GM21447 (cell line): ENCODE results near the gene SLC37A2.
A peak's percentile ranks its signal among the peaks of the same experiment; 100 is the strongest.

Experiments
- ATAC-seq: cut with Tn5 transposase; IDR thresholded peaks from one replicate; pipeline ENCODE4 v1.9.1; 2021; ENCODE audit not compliant: unreplicated experiment

The SLC37A2 gene

DNA sequence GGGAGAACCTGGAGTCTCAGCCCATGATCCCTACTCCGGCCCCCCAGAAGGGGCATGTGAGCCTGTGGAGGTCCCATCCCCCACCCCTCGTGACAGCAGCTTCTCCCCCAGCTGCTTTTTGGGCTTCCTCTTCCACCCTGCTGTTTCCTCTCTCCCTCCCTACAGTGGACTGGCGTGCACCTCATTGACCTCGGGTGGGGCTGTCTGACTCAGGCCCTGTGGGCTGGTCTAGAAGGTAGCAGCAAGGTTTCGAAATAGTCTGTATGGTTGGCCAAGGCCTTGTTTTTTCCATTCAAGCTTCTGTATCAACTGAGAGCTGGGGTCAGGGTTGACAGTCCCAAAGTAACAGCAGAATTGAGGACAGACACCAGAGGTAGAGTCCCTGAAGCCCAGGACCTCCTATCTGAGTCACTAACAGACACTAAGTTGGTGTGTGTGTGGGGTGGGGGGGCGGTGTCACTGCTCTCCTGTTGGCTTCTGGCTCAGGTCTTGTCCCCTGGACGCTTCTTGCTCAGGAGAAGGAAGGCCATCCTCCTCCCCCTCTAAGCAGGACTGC lies 7.7 kb downstream of the SLC37A2 start:
- peak; percentile 69 for ATAC-seq

DNA sequence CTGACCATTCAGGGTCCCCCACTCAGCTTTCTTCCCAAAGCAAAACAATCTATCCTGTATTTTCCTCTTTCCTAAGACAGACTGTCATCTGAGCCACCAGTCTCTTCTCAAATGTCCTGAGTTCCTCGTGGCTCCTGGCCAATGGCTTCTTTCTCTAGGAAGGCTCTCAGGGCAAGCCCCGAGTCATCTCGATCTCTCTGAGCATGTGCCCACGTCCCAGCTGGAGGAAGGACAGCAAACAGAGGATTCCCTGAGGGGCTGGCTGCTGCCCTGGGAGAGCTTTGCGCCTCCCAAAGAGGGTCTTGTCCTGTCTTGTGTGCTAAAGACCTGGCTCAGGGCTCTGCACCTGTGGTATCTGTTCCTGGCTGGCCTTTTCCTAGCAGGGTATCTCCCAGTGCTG lies 8.3 kb downstream of the SLC37A2 start:
- no peak for ATAC-seq

DNA sequence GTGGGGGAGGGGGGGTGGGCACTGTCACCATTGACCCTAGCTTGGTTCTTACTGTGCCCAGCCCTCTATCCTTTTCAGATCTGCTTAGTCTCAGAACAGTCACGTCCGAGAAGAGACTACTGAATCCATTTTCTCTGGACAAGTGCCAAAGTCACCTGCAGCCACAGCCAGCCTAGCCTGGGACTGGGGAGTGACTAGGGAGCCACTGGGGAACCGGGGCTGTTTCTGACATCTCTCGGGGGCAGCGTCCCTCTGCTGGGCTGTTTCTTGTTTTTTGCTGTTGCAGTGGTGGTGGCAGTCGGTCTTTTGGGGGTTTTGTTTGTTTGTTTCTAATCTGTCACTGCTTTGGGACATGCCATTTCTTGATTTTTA lies 8.7 kb downstream of the SLC37A2 start:
- ATAC-seq: no peak

DNA sequence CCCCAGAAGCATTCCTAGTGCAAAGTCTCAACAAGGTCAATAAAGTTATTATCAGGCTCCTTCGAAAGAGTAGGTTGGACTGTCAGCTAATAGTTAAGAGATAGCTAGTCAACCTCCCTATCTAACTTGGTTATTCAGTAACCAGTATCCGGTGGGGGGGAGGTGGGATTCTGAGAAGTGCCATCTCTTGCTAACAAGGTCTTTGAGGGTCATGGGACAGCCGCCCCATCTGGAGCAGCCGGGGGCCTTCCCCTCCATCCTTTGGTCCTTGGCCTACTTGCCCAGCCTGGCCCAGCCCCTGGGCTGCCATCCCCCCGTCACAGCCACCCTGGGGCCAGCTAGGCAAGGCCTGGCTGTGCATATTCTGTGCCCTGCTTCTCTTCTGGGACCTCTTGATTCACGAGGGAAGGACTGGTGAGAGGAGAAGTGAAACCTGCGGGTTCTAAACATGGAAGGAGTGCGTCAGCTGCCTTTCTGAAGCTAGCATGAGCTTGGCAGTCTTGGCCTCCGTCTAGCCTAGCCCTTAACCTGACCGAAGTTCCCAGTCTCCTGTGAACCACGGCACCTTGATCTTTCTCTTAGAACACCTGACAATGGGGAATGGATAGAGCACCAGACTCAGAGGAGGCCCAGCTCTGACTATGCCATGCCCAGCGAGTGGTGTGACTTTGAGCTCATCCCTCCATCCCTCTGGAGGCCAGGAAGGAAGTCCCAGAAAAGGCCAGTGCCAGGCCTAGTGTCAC lies 9.3 kb downstream of the SLC37A2 start:
- peak; percentile 73 for ATAC-seq

DNA sequence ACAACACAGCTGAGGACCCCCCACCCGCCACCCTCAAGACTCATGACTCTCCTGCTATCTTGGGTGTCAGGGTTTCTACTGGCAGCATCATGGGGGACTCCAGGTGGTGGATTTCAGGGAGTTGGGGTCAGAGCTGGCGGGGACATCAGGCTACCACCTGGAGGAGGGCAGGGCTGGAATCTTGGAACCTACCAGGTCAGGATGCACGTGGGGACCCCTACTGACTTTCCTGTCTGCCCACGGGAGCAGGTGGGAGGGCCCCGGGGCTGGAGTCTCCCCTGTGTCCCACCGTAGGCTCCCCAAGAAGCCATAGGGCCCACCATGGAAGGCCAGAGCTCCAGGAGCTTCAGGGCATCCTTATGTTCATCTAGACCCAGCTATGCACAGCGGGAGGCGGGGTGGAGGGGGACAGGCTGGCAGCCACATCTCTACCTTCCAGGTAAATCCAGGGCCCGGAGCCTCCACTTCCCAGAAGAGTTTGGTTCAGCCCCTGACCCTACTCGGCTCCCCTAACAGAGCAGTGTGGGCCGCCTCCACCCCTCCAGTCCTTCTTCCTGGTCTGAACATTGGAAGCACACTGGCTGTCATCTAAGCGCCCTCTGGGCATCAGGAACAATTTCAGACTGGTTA lies 10.0 kb downstream of the SLC37A2 start:
- no peak for ATAC-seq

DNA sequence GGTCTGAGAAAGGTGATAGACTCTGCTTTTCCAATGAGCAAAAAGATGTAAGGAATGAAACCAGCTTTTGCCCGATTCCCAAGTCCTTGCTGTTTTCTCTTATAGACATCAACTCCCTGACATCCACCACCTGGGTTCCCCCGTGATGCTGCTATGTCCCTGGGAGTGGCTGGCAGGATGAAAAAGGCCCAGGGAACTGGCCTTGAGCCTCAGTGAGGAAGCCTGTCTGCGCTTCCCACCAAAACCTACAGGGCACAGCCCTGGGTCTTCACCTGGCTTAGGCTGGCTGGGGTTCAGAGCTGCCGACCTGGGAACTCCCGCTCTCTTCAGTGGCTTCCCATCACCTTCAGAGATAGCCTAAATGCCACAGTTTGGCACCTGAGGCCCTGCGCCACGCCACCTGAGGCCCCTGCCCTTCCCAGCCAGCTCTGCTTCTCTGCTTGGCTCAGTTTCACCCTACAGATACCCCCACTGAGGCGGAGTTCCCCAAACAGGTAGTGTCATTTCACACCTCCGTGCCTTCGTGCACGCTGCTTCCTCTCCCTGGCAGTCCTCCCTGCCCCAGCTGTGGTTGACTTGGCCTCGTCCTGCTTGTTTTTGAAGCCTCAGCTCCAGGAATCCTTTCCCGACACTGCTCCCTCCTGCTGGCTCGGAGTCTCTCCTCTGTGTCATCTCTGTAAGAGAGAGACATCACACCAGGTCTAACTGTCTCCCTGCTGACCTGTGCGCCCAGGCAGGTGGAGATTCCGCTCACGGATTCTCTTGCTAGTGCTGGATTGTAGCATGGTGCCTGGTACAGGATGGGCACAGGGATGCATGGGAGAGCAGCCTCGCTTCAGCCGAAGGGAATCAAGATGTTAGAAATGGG lies 10.7 kb downstream of the SLC37A2 start:
- ATAC-seq: no peak

DNA sequence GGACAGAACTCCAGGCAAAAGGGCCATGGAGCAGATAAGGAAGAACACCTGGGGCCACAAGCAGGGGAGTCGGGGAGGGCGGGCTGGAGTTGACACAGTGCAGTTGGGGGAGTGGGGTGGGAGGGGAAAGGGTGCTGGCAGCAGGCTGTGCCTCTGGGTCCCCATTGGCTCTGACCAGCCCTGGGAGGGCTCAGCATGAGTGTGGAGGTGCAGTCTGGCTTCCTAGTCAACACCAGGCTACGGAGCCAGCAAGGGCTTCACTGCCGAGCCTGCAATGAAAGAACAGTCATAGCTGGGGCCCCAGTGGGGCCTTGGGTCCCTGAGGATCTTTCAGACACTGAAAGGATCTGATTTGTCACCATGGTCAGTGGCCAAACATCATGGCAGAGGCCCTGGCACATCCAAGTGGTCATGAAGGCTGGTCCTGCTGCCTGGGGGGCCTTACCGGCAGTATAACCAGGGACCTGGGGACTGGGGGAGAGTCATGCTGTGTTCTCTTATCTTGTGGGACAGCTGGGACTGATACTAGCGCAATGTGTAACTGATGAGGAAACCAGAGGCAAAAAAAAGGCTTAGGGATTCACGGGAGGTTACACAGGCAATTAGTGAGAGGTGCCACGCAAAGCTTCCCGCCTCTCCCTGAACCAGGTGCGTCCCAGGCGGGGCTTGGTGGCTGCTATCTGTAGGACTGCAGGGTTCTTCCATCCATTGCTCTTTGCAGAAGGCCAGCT lies 11.6 kb downstream of the SLC37A2 start:
- no peak for ATAC-seq

DNA sequence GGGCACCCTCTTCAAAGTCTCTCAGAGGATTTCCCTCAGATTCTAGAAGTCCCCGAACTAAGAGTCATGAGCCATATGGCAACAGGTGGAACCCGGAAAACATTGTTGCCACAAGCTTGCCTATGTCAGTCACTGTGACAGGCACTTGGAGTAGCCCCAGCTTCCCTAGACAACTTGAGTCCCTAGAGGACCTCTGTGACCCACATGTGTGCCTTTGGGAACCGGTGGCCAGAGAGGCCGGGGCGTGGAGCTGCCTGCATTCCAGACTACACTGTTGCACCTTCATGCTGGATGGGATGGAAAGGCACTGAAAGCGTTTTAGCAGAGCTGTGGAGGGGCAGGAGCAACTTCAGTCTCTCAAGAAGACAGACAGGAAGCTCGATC lies 12.1 kb downstream of the SLC37A2 start:
- no peak for ATAC-seq

DNA sequence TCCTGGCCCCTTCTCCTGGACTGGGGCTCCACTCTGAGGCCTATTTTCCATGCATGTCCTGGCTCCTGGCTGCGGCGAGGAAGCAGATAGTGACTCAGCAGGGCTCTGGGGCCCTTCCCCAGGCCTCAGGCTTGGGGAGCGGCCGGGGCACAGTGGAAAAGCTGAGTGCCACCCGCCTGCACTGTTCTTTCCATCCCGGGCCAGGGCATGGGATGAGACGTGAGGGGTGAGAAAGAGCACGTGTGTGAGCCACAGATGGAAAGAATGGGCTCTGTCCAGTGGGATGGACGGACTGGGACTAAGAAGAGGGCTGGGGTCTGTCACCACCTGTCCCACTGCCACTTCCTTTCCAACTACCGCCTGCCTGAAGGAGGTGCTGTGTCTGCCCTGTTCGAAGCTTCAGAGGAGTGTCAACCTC lies 12.8 kb downstream of the SLC37A2 start:
- ATAC-seq: no peak

DNA sequence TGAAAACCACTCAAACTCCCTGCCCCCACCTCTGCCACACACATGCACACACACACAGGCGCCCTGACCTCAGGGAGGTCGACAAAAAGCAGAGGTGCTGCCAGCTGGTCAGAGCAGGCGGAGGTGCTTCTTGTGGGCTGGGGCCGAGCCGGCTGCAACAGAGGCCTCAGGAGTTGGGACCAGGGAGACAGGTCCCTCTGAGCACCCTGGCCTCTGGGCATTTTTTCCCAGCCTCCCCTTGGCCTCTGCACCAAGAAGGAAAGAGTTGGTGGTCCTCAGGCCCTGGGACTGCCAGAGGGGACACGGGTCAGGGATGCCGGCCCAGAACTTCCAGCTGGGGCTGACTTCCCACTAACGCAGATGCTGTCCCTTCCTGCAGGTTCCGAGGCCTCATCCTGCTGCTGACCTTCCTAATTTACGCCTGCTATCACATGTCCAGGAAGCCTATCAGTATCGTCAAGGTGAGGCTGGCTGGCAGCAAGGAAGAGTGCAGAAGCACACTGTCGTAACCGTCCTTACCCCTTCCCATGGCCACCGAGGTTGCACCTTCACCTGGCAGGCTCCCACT lies 13.4 kb downstream of the SLC37A2 start:
- ATAC-seq: no peak

DNA sequence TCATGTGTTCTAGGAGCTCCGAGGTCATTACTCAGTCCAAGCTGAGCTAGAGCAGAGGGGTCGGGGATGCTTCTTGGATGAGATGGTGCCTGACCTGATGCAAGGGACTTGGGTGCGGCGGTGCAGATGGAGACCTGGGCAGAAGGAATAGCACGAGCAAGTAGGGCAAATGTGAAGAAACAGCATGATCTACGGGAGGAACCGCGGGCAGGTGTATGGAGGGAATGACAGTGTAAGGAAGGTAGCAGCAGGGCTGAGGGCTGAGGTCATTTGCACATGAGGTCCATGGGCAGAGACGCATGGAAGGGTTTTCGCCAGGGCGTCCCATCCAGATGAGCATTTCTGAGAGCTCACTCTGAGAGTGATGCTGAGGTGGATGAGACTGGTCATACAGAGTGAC lies 14.9 kb downstream of the SLC37A2 start:
- ATAC-seq: no peak

DNA sequence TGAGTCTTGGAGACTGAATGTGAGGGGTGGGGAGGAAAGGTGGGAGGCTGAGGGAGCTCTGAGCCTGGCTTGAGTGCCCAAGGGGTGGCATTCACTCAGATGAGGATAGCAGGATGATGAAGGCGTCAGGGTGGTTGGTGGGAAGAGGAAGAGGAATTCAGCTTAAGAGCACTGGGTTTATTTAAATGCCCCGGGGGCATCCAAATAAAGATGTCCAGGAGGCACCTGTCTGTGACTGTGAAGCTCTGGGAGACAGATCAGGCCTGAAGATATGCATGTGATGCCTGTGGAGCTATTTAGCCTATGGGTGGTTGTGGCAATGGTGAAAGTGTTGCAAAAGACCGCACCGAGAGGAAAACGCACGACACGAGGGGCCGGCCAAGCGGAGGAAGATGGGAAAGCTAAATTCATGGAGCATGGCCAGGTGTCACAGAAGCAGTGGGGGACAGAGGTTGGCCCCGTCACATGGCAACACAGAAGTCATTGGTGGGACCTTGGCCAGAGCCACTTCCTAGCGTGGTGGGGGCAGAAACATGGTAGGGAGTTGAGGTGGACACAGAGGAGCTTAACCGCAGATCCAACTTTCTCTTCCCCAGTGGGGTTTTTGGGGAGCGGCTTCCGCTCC lies 15.5 kb downstream of the SLC37A2 start:
- no peak for ATAC-seq

DNA sequence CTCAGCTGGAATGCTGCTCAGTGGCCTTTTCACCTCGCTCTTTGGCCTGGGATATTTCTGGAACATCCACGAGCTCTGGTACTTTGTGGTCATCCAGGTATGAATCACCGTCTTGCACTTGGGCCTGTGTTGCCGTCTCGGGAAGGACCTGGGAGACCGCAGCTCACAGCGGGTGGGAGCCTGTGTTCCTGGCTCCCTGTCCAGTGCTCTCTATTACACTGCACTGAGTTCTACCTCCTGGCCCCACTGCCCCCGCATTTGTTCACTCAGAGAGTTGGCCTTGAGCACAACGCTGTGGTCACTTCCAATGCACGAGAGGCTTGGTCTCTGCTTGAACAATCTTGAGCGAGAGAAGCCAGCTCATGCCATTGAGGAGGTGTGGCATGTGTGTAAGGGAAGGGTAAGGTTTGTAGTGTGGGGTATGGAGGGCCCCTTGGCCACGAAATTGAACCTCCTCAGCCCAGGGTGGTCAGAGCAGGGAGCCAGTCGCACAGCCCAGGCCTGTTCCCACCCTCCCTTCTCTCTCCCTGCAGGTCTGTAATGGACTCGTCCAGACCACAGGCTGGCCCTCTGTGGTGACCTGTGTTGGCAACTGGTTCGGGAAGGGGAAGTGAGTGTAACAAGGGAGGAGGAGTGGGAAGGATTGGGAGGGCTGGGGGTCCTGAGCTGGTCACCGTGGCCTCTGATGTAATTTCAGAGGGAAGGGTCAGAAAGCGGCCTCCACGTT lies 16.2 kb downstream of the SLC37A2 start:
- no peak for ATAC-seq

DNA sequence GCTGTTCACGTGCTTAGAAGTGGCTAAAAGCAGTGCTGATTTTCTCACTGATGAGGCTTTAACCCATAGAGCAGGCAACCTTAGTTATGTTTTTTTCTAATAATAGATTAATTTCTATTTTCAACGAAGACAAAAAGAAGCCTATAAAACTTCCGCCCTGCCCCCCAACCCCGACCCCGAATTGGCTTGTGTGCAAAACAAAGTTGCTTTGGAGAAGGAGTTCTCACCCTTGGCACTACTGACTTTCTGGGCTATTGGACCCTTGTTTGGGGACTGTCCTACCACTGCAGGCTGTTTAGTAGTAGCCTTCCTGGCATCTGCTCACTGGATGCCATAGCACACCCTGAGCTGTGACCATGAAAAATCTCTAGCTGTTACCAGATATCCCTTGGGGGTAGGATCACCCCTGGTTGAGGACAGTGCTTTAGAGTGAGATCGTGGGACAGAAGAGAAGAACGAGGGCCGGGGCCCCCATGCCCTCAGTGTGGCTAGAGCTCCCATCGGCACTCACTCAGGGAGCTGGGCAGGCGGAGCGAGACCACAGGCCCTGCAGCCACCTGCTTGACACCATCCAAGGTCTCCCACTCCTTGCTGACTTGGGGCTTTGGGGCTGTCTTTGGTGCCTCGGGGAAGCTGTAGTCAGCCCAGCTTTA lies 16.9 kb downstream of the SLC37A2 start:
- no peak for ATAC-seq

DNA sequence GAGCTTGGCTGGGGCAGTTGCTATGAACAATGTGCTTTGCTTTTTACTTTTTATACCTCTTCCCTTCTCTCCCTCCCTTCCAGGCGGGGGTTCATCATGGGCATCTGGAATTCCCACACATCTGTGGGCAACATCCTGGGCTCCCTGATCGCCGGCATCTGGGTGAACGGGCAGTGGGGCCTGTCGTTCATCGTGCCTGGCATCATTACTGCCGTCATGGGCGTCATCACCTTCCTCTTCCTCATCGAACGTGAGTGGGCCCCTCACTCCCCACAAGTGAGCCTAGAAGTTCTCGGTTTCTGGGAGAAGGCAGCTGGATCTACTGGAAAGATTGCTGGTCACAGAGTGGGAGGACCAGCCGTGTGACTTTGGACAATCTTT lies 17.4 kb downstream of the SLC37A2 start:
- ATAC-seq: no peak

DNA sequence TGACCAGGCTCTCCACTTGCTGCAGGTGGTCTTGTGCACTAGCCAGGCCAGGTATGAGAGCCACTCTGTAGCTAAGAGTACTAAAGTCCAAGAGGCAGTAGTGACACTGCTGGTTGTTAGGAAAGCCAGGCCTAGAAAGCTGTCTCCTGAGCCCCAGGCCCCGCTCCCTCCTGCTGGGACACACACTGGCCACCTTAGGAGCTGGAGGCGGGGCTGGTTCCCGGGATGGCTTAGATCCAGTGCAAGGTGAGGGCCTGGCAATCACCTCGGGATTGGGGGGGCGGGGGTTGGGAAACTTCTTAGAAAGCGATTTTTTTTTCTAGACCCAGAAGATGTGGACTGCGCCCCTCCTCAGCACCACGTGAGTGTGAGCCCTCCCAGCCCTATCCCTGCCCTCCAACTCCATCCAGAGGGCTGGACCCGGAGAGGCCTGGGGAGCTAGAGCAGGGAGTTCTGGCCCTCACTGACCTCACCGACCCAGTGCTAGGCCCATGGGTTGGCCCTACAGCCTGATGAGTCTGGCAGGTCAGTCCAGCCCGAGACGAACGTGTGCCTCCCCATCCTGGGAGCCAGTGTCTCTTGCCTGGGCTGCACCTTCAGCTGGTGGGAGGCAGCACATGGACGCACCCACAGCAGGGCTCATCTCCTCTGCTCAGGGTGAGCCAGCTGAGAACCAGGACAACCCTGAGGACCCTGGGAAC lies 18.1 kb downstream of the SLC37A2 start:
- ATAC-seq: no peak

DNA sequence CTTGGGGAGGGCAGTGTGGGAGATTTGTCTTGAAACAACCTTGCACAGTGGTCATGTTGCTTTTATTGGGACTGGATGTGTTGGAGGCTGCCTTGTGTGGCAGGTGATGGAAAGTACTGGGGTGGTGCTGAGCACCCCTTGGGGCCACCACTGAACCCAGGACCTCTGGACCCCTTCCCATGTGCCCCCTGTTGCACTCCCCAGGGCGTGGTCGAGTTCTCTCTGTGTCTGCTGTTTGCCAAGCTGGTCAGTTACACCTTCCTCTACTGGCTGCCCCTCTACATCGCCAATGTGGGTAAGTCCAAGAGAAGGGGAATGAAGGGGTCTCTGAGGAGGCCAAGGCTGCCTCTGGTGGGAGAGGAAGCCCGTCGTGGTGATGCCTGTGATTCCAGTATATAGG lies 18.9 kb downstream of the SLC37A2 start:
- ATAC-seq: no peak

DNA sequence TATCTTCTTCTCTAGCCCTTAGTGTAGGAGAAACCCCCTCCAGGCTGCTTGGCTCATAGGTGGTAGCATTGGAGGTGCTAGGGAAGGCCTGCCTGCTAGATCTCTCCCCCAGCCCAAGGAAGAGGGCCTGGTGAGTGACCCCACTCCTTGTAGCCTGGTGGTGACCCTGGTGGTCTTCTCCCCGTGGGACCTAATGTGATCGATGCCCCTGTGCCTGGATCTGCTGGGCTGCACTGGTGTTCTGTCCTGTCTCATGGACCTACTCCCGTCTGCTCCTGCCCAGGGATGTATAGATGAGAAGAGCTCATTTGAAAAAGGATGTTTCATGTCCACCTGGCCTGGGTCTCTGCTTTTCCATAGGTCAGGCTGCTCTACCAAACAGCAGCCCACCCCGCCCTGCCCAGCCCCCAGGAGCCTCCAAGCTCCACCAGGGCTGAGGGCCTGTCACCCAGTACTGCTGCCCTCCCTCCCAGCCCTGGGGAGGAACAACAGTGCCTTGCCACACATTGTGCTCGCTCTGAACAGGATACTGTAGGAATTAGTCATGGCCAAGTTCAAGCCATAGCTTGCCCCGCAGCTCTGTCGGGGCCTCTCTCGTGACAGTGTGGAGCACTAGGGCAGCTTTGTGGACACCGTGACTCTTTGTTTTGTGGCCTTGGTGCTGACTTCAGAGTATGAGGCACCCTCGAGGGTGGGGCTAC lies 19.7 kb downstream of the SLC37A2 start:
- ATAC-seq: no peak
